ENCODE data around the gene TEDDM1.

TEDDM1 gene

GRCh38 chr1:182376936-182377574 lies 23.4 kb downstream of the TEDDM1 start:
- H3K4me1 ChIP-seq (ENCODE audit: insufficient read depth, low read length) = no peaks in the 10 kb centered on the region
- no peak overlapping the region for H3K27ac ChIP-seq (ENCODE audit: low read depth, low read length)
- no peak overlapping the region for H3K9ac ChIP-seq (ENCODE audit: low read depth, low read length)
- peaks cover 9% of the 10 kb centered on the region for H3K36me3 ChIP-seq (ENCODE audit: insufficient read depth, low read length)
- H3K9me3 ChIP-seq (ENCODE audit: insufficient read depth, low read depth, low read length) = no peaks in the 10 kb centered on the region
- no peak overlapping the region for H3K4me3 ChIP-seq (ENCODE audit: low read length)
- H3K27me3 ChIP-seq (ENCODE audit: insufficient read depth, low read length) = no peaks in the 10 kb centered on the region

GRCh38 chr1:182374101-182374834 lies 26.2 kb downstream of the TEDDM1 start:
- Histone ChIP-seq H3K4me1 (ENCODE audit: insufficient read depth, low read length) (no peaks in the 10 kb centered on the region), H3K9me3 (ENCODE audit: insufficient read depth, low read depth, low read length) (no peaks in the 10 kb centered on the region), H3K4me3 (ENCODE audit: low read length) (no peak overlapping the region), H3K27me3 (ENCODE audit: insufficient read depth, low read length) (no peaks in the 10 kb centered on the region), H3K9ac (ENCODE audit: low read depth, low read length) (no peak overlapping the region), H3K27ac (ENCODE audit: low read depth, low read length) (no peak overlapping the region), H3K36me3 (ENCODE audit: insufficient read depth, low read length) (no peaks in the 10 kb centered on the region)
- 94% methylated on average over 4 of the region's 5 CpGs for WGBS

- no peaks in the 10 kb centered on the region for H3K9me3 ChIP-seq (ENCODE audit: insufficient read depth, low read depth, low read length)
- no peak overlapping the region for H3K9ac ChIP-seq (ENCODE audit: low read depth, low read length)
- H3K4me1 ChIP-seq (ENCODE audit: insufficient read depth, low read length) = no peaks in the 10 kb centered on the region
- H3K27ac ChIP-seq (ENCODE audit: low read depth, low read length) = no peak overlapping the region
- 80% methylated on average over 3 of the region's 3 CpGs for WGBS
- no peaks in the 10 kb centered on the region for H3K27me3 ChIP-seq (ENCODE audit: insufficient read depth, low read length)
- H3K36me3 ChIP-seq (ENCODE audit: insufficient read depth, low read length) = no peaks in the 10 kb centered on the region
- H3K4me3 ChIP-seq (ENCODE audit: low read length) = no peak overlapping the region
Measured at GRCh38 chr1:182370532-182370931, 29.9 kb downstream of the TEDDM1 start.

GRCh38 chr1:182368903-182369302 lies 31.6 kb downstream of the TEDDM1 start:
- 93% methylated on average over 3 of the region's 4 CpGs for WGBS
- Histone ChIP-seq H3K9ac (ENCODE audit: low read depth, low read length) (no peak overlapping the region), H3K4me1 (ENCODE audit: insufficient read depth, low read length) (no peaks in the 10 kb centered on the region), H3K27me3 (ENCODE audit: insufficient read depth, low read length) (no peaks in the 10 kb centered on the region), H3K4me3 (ENCODE audit: low read length) (no peak overlapping the region), H3K36me3 (ENCODE audit: insufficient read depth, low read length) (no peaks in the 10 kb centered on the region), H3K9me3 (ENCODE audit: insufficient read depth, low read depth, low read length) (no peaks in the 10 kb centered on the region), H3K27ac (ENCODE audit: low read depth, low read length) (no peak overlapping the region)

- Histone ChIP-seq H3K36me3 (ENCODE audit: insufficient read depth, low read length) (no peaks in the 10 kb centered on the region), H3K27ac (ENCODE audit: low read depth, low read length) (no peak overlapping the region), H3K4me3 (ENCODE audit: low read length) (no peak overlapping the region), H3K27me3 (ENCODE audit: insufficient read depth, low read length) (no peaks in the 10 kb centered on the region), H3K9me3 (ENCODE audit: insufficient read depth, low read depth, low read length) (no peaks in the 10 kb centered on the region), H3K9ac (ENCODE audit: low read depth, low read length) (no peak overlapping the region), H3K4me1 (ENCODE audit: insufficient read depth, low read length) (0 out of 2 replicates have a peak, but pooled peaks cover 3% of the 10 kb centered on the region)
- 80% methylated on average over 4 of the region's 4 CpGs for WGBS
Measured at GRCh38 chr1:182368358-182368757, 32.1 kb downstream of the TEDDM1 start.

GRCh38 chr1:182367926-182368325 lies 32.5 kb downstream of the TEDDM1 start:
- H3K4me3 ChIP-seq (ENCODE audit: low read length) = no peak overlapping the region
- H3K27me3 ChIP-seq (ENCODE audit: insufficient read depth, low read length) = no peaks in the 10 kb centered on the region
- H3K36me3 ChIP-seq (ENCODE audit: insufficient read depth, low read length) = no peaks in the 10 kb centered on the region
- H3K9ac ChIP-seq (ENCODE audit: low read depth, low read length) = no peak overlapping the region
- H3K4me1 ChIP-seq (ENCODE audit: insufficient read depth, low read length) = peaks cover 7% of the 10 kb centered on the region
- no peak overlapping the region for H3K27ac ChIP-seq (ENCODE audit: low read depth, low read length)
- H3K9me3 ChIP-seq (ENCODE audit: insufficient read depth, low read depth, low read length) = no peaks in the 10 kb centered on the region
- 95% methylated on average over 2 of the region's 2 CpGs for WGBS

GRCh38 chr1:182366596-182366995 lies 33.9 kb downstream of the TEDDM1 start:
- H3K9me3 ChIP-seq (ENCODE audit: insufficient read depth, low read depth, low read length) = no peaks in the 10 kb centered on the region

GRCh38 chr1:182359645-182360044 lies 40.8 kb downstream of the TEDDM1 start:
- Histone ChIP-seq H3K9ac (ENCODE audit: low read depth, low read length) (no peak overlapping the region), H3K4me1 (ENCODE audit: insufficient read depth, low read length) (peaks cover 38% of the 10 kb centered on the region), H3K27me3 (ENCODE audit: insufficient read depth, low read length) (no peaks in the 10 kb centered on the region), H3K4me3 (ENCODE audit: low read length) (no peak overlapping the region), H3K27ac (ENCODE audit: low read depth, low read length) (no peak overlapping the region), H3K9me3 (ENCODE audit: insufficient read depth, low read depth, low read length) (no peaks in the 10 kb centered on the region), H3K36me3 (ENCODE audit: insufficient read depth, low read length) (no peaks in the 10 kb centered on the region)
- 59% methylated on average over 7 of the region's 7 CpGs for WGBS

More at GRCh38 chr1:182366596-182366995, 33.9 kb downstream of the TEDDM1 start:
- no peak overlapping the region for H3K9ac ChIP-seq (ENCODE audit: low read depth, low read length)
- no peaks in the 10 kb centered on the region for H3K27me3 ChIP-seq (ENCODE audit: insufficient read depth, low read length)
- WGBS = 93% methylated on average over 2 of the region's 2 CpGs
- H3K4me3 ChIP-seq (ENCODE audit: low read length) = no peak overlapping the region
- H3K4me1 ChIP-seq (ENCODE audit: insufficient read depth, low read length) = peaks cover 11% of the 10 kb centered on the region
- no peak overlapping the region for H3K27ac ChIP-seq (ENCODE audit: low read depth, low read length)
- H3K36me3 ChIP-seq (ENCODE audit: insufficient read depth, low read length) = no peaks in the 10 kb centered on the region

GRCh38 chr1:182357913-182358312 lies 42.6 kb downstream of the TEDDM1 start:
- H3K36me3 ChIP-seq (ENCODE audit: insufficient read depth, low read length) = no peaks in the 10 kb centered on the region
- no peak overlapping the region for H3K4me3 ChIP-seq (ENCODE audit: low read length)
- no peak overlapping the region; the same call in 1 of the 2 replicates for H3K27ac ChIP-seq (ENCODE audit: low read depth, low read length)
- WGBS = 88% methylated on average over 4 of the region's 4 CpGs
- no peak overlapping the region for H3K9ac ChIP-seq (ENCODE audit: low read depth, low read length)
- no peaks in the 10 kb centered on the region for H3K27me3 ChIP-seq (ENCODE audit: insufficient read depth, low read length)
- H3K9me3 ChIP-seq (ENCODE audit: insufficient read depth, low read depth, low read length) = no peaks in the 10 kb centered on the region
- peaks cover 31% of the 10 kb centered on the region for H3K4me1 ChIP-seq (ENCODE audit: insufficient read depth, low read length)

- Histone ChIP-seq H3K4me1 (ENCODE audit: insufficient read depth, low read length) (peaks cover 27% of the 10 kb centered on the region), H3K27me3 (ENCODE audit: insufficient read depth, low read length) (no peaks in the 10 kb centered on the region), H3K9me3 (ENCODE audit: insufficient read depth, low read depth, low read length) (no peaks in the 10 kb centered on the region), H3K36me3 (ENCODE audit: insufficient read depth, low read length) (no peaks in the 10 kb centered on the region), H3K4me3 (ENCODE audit: low read length) (no peak overlapping the region), H3K27ac (ENCODE audit: low read depth, low read length) (no peak overlapping the region), H3K9ac (ENCODE audit: low read depth, low read length) (no peak overlapping the region)
- WGBS = 63% methylated on average over 2 of the region's 2 CpGs
Measured at GRCh38 chr1:182357171-182357570, 43.3 kb downstream of the TEDDM1 start.

GRCh38 chr1:182355723-182356098 lies 44.8 kb downstream of the TEDDM1 start:
- peaks cover 27% of the 10 kb centered on the region for H3K4me1 ChIP-seq (ENCODE audit: insufficient read depth, low read length)
- H3K9me3 ChIP-seq (ENCODE audit: insufficient read depth, low read depth, low read length) = no peaks in the 10 kb centered on the region
- no peak overlapping the region for H3K9ac ChIP-seq (ENCODE audit: low read depth, low read length)
- H3K27me3 ChIP-seq (ENCODE audit: insufficient read depth, low read length) = no peaks in the 10 kb centered on the region
- 100% methylated on average over 1 of the region's 2 CpGs for WGBS
- H3K4me3 ChIP-seq (ENCODE audit: low read length) = no peak overlapping the region
- no peak overlapping the region for H3K27ac ChIP-seq (ENCODE audit: low read depth, low read length)
- H3K36me3 ChIP-seq (ENCODE audit: insufficient read depth, low read length) = no peaks in the 10 kb centered on the region
